SK-N-SH (cell line): ENCODE measurements around the gene MRPL57. TPM values are rescaled to one million over a fixed set of nuclear protein-coding genes. Genes with fewer than 3 reads are reported as not detected.

Experiments
- CTCF ChIA-PET: fragments of 300-600, 350-600 bp; formaldehyde crosslinking; extraction: SDS; loops from one replicate; lab custom pipeline; 2021; lab: Yijun Ruan, JAX
- POLR2A ChIA-PET: fragments of 350-600 bp; sonication (Branson Sonifier 250); formaldehyde crosslinking; extraction: SDS; loops from one replicate; lab custom pipeline; 2020; ENCODE audit warnings: antibody characterized with exemption, inconsistent platforms; lab: Yijun Ruan, JAX
- DNase-seq: peaks from one replicate; pipeline ENCODE4 v3.0.0; 2012
- H2AFZ ChIP-seq: fragments of 200-600 bp; sonication (generic); 2 replicates; pipeline ENCODE4 v1.8.1; 2016; ENCODE audit warnings: antibody characterized with exemption, mild to moderate bottlenecking, low read depth
- H3F3A ChIP-seq: fragments of 200-600 bp; sonication (generic); replicated peaks from 2 replicates; pipeline ENCODE3; 2016; ENCODE audit warnings: antibody characterized with exemption, mild to moderate bottlenecking; ENCODE audit not compliant: insufficient read depth
- H3K27ac ChIP-seq, 2 experiments: fragments of 200-500 bp in 1 of 2; fragments of 200-600 bp in 1 of 2; sonication (Bioruptor generic) in 1 of 2; sonication (generic), shearing (Covaris generic) in 1 of 2; 2 replicates each; pipeline versions ENCODE4 v1.5.1 to v1.6.1; 2014 to 2016; ENCODE audit warnings: low read depth in 2 of 2, inconsistent platforms in 1 of 2, low read length in 1 of 2, mild to moderate bottlenecking in 1 of 2, mixed read lengths in 1 of 2
- H3K27me3 ChIP-seq: fragments of 200-600 bp; sonication (generic), shearing (Covaris generic); 2 replicates; pipeline ENCODE4 v1.6.1; 2016; ENCODE audit warnings: mixed run types; ENCODE audit not compliant: insufficient read depth
- H3K36me3 ChIP-seq, 2 experiments: fragments of 200-500 bp in 1 of 2; fragments of 200-600 bp in 1 of 2; sonication (Bioruptor generic) in 1 of 2; sonication (generic) in 1 of 2; replicated peaks in 1 of 2; 2 replicates each; pipeline versions ENCODE3 to v1.5.1; 2014 to 2016; ENCODE audit warnings: low read length in 1 of 2, mild to moderate bottlenecking in 1 of 2; ENCODE audit not compliant: insufficient read depth in 2 of 2, control insufficient read depth in 1 of 2
- H3K4me1 ChIP-seq, 2 experiments: fragments of 200-500 bp in 1 of 2; fragments of 200-600 bp in 1 of 2; sonication (Bioruptor generic) in 1 of 2; sonication (generic), shearing (Covaris generic) in 1 of 2; 2 replicates each; pipeline versions ENCODE4 v1.5.1 to v1.6.1; 2014 to 2016; ENCODE audit warnings: low read depth in 1 of 2, low read length in 1 of 2, mixed run types in 1 of 2; ENCODE audit not compliant: insufficient read depth in 2 of 2, control insufficient read depth in 1 of 2
- H3K4me2 ChIP-seq: fragments of 200-600 bp; sonication (generic), shearing (Covaris generic); 2 replicates; pipeline ENCODE4 v1.6.1; 2017; ENCODE audit warnings: mixed run types
- H3K4me3 ChIP-seq, 2 experiments: fragments of 200-500 bp in 1 of 2; fragments of 200-600 bp in 1 of 2; sonication (Bioruptor generic) in 1 of 2; sonication (generic), shearing (Covaris generic) in 1 of 2; 2 replicates each; pipeline versions ENCODE4 v1.5.1 to v1.8.1; 2014 to 2016; ENCODE audit warnings: low read depth in 2 of 2, inconsistent platforms in 1 of 2, low read length in 1 of 2, mild to moderate bottlenecking in 1 of 2, mixed read lengths in 1 of 2, moderate library complexity in 1 of 2
- H3K79me2 ChIP-seq: fragments of 200-600 bp; sonication (generic); 2 replicates; pipeline ENCODE4 v1.8.1; 2017; ENCODE audit warnings: mild to moderate bottlenecking; ENCODE audit not compliant: insufficient read depth
- H3K9ac ChIP-seq: fragments of 200-600 bp; sonication (generic); 2 replicates; pipeline ENCODE4 v1.6.1; 2017; ENCODE audit warnings: mixed run types
- H3K9me2 ChIP-seq: fragments of 200-600 bp; sonication (generic); 2 replicates; pipeline ENCODE4 v1.6.1; 2017; ENCODE audit warnings: mixed run types
- H3K9me3 ChIP-seq: fragments of 200-600 bp; sonication (generic); 2 replicates; pipeline ENCODE4 v1.6.1; 2017; ENCODE audit warnings: mixed run types, mild to moderate bottlenecking, moderate library complexity
- H4K20me1 ChIP-seq: fragments of 200-600 bp; sonication (generic); 2 replicates; pipeline ENCODE4 v1.6.1; 2017; ENCODE audit warnings: mild to moderate bottlenecking, mixed run types; ENCODE audit not compliant: insufficient read depth
- CHD2 ChIP-seq: fragments of 150-350 bp; IDR thresholded peaks from 2 replicates; pipeline ENCODE4 v1.6.1; 2018; ENCODE audit warnings: low read length; ENCODE audit not compliant: partially characterized antibody
- EZH2phosphoT487 ChIP-seq: fragments of 200-600 bp; sonication (generic); IDR thresholded peaks from 2 replicates; pipeline ENCODE4 v1.6.1; 2017; ENCODE audit warnings: low read depth, mixed run types, mild to moderate bottlenecking, antibody characterized with exemption, moderate library complexity, borderline replicate concordance
- FOSL2 ChIP-seq: IDR thresholded peaks from 2 replicates; pipeline ENCODE4 v1.4.0; 2012; ENCODE audit warnings: low read depth, mild to moderate bottlenecking, moderate library complexity, borderline replicate concordance
- FOXJ3 ChIP-seq: sonication (generic); formaldehyde crosslinking; IDR thresholded peaks from 2 replicates; pipeline ENCODE4 v1.5.1; 2020; ENCODE audit warnings: mild to moderate bottlenecking, missing genetic modification reagents
- GABPA ChIP-seq: IDR thresholded peaks from 2 replicates; pipeline ENCODE4 v1.4.0; 2012; ENCODE audit warnings: low read depth, mild to moderate bottlenecking
- JUND ChIP-seq: IDR thresholded peaks from 2 replicates; pipeline ENCODE4 v1.4.0; 2012
- MEF2A ChIP-seq: IDR thresholded peaks from 2 replicates; pipeline ENCODE4 v1.4.0; 2012; ENCODE audit warnings: low read depth, borderline replicate concordance
- MXI1 ChIP-seq: IDR thresholded peaks from 2 replicates; pipeline ENCODE4 v1.6.1; 2012; ENCODE audit warnings: mild to moderate bottlenecking, low read depth, low read length, improper control_type of control experiment
- NRF1 ChIP-seq: IDR thresholded peaks from 2 replicates; pipeline ENCODE4 v1.6.1; 2012; ENCODE audit warnings: low read depth, mild to moderate bottlenecking, low read length
- PBX3 ChIP-seq: IDR thresholded peaks from 2 replicates; pipeline ENCODE4; 2012
- POLR2AphosphoS5 ChIP-seq: IDR thresholded peaks from 2 replicates; pipeline ENCODE4 v1.6.1; 2012; ENCODE audit warnings: low read depth, low read length
- RCOR1 ChIP-seq: fragments of 150-350 bp; IDR thresholded peaks from 2 replicates; pipeline ENCODE4 v1.6.1; 2017; ENCODE audit warnings: antibody characterized with exemption, low read length
- RFX5 ChIP-seq: IDR thresholded peaks from 2 replicates; pipeline ENCODE4 v1.6.1; 2012; ENCODE audit warnings: mild to moderate bottlenecking, improper control_type of control experiment, low read length
- RXRA ChIP-seq: IDR thresholded peaks from 2 replicates; pipeline ENCODE4 v1.4.0; 2012; ENCODE audit warnings: low read depth, mild to moderate bottlenecking, borderline replicate concordance
- SIN3A ChIP-seq: IDR thresholded peaks from 2 replicates; pipeline ENCODE4 v1.6.1; 2012; ENCODE audit warnings: low read depth, mild to moderate bottlenecking, low read length, moderate library complexity, borderline replicate concordance
- SMC3 ChIP-seq: IDR thresholded peaks from 2 replicates; pipeline ENCODE4 v1.6.1; 2012; ENCODE audit warnings: low read depth, low read length, improper control_type of control experiment
- YY1 ChIP-seq: IDR thresholded peaks from 2 replicates; pipeline ENCODE4 v1.4.0; 2012; ENCODE audit warnings: low read depth, mild to moderate bottlenecking
- WGBS: methylation state at CpG from one replicate; pipeline ENCODE4 v1.1.6; 2017; ENCODE audit warnings: low lambda C conversion rate; 5-methylcytosine and 5-hydroxymethylcytosine counted together
- polyA plus RNA-seq, 3 experiments: library from polyadenylated mRNA; depleted of rRNA; stranded (reverse); fragments of >200 nt; gene quantifications; 2 replicates each; pipeline ENCODE4 v1.2.3, GENCODE V29; 2012
- TF ChIP-seq, protein P1 (sequence below): IDR thresholded peaks from 2 replicates; pipeline ENCODE4 v1.4.0; 2012; ENCODE audit warnings: low read depth, borderline replicate concordance

Gene MRPL57
- polyA plus RNA-seq, 1 of the 3 experiments (the other 2 are of a cell fraction), result 19.9 TPM

DNA sequence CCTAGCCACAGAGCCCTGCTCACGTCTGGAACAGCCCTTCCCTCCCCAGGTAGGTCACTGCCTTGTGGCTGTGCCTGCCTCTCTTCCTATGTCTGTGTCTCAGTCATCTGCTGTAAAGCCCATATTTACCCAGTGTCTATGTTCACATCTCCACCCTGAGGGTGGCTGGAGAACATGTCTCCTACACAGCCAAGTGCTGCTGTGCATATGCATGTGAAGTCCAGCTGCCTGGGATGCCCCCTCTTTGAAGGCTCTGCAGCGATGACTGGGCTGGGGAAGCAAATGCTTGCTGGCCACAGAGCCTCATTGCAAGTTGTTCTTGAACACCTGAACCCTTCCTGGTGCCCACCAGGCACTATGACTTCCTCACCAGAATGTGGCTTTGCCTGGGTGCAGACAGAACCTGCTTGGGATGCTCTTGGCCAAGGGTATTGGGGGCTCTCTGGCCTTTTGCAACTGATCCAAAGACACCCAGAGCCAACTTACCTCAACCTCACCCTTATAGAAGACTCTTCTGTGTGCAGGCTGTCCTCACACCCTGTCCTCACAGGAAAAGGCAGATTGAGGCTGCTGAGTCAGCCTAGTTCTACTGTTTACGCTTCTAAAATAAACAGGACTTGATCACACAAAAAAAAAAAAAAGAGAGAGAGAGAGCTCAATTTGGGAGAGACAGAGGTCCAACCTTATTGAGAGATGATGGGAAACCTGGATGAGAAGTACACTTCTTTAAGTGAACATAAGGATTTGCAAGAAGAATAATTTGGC is 26.5 kb downstream of the MRPL57 start:
- H3K9me3 ChIP-seq, result no peaks in the 10 kb centered on the region
- no peak overlapping the region for H3K4me2 ChIP-seq
- no peak for TF ChIP-seq YY1
- TF ChIP-seq, protein P1, sequence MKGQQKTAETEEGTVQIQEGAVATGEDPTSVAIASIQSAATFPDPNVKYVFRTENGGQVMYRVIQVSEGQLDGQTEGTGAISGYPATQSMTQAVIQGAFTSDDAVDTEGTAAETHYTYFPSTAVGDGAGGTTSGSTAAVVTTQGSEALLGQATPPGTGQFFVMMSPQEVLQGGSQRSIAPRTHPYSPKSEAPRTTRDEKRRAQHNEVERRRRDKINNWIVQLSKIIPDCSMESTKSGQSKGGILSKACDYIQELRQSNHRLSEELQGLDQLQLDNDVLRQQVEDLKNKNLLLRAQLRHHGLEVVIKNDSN, result no peak
- TF ChIP-seq JUND, result no peak
- TF ChIP-seq PBX3, result no peak
- no peak for TF ChIP-seq SMC3
- TF ChIP-seq RFX5, result no peak
- no peak for TF ChIP-seq CHD2
- no peak for TF ChIP-seq RXRA
- no peak for TF ChIP-seq RCOR1
- TF ChIP-seq FOXJ3, result no peak
- TF ChIP-seq MEF2A, result no peak
- no peak for TF ChIP-seq GABPA
- no peak for TF ChIP-seq SIN3A
- TF ChIP-seq FOSL2, result no peak
- TF ChIP-seq EZH2phosphoT487, result no peak
- no peak for TF ChIP-seq MXI1
- no peak for TF ChIP-seq NRF1
- TF ChIP-seq POLR2AphosphoS5, result no peak
- TF ChIP-seq, all 33 proteins: peak for 0
- ChIA-PET CTCF (no interaction called here), POLR2A (no interaction called here)
- Histone ChIP-seq H2AFZ (no peak overlapping the region), H3K9me2 (no peaks in the 10 kb centered on the region), H3K27me3 (peaks cover 2% of the 10 kb centered on the region; the same call in 1 of the 2 replicates), H3K4me1 (no peaks in the 10 kb centered on the region; a peak in 1 of 4 replicates), H3F3A (peaks cover 16% of the 10 kb centered on the region), H3K27ac (no peak overlapping the region), H3K36me3 (no peaks in the 10 kb centered on the region), H3K79me2 (no peaks in the 10 kb centered on the region), H3K9ac (no peak overlapping the region), H3K4me3 (no peak overlapping the region), H4K20me1 (no peaks in the 10 kb centered on the region)
- WGBS, result 3% methylated on average over 2 of the region's 3 CpGs
- DNase-seq, result no peak
